ENCODE data around the gene BTBD1. TPM values are rescaled to one million over a fixed set of nuclear protein-coding genes. Genes with fewer than 3 reads are reported as not detected.
A peak's percentile ranks its signal among the peaks of the same experiment; 100 is the strongest.

The BTBD1 gene
- total RNA-seq = 91.0 and 93.0 TPM in 2 replicates
- 42.2 and 43.8 TPM in 2 replicates for polyA plus RNA-seq

GRCh38 chr15:83066734-83067637 is at the start of gene BTBD1:
Gene BTBD1 (minus strand): TSS chr15:83067252. CDS start chr15:83067151, 101 bp downstream.
- Histone ChIP-seq H3K36me3 (replicated peaks; ENCODE audit: insufficient read depth, low read depth) (no peaks in the 10 kb centered on the region), H3K9me2 (replicated peaks; ENCODE audit: insufficient read depth) (no peaks in the 10 kb centered on the region), H3K4me2 (peak within 1 kb of the TSS; percentile 92), H3K27me3 (no peaks in the 10 kb centered on the region), H3K4me1 (ENCODE audit: insufficient read depth) (peaks cover 27% of the 10 kb centered on the region), H3K9me3 (ENCODE audit: low read depth) (no peaks in the 10 kb centered on the region), H3K4me3 (peak within 1 kb of the TSS; percentile 76), H4K20me1 (ENCODE audit: insufficient read depth, poor library complexity, severe bottlenecking) (peaks cover 33% of the 10 kb centered on the region), H3K27ac (peak within 1 kb of the TSS; percentile 99), H2AFZ (peak within 1 kb of the TSS; percentile 92), H3K79me2 (peaks cover 47% of the 10 kb centered on the region)
- 1% methylated on average over 49 of the region's 90 CpGs for WGBS (ENCODE audit: low lambda C conversion rate, missing lambda C conversion rate)
- TF ChIP-seq EZH2 (IDR thresholded peaks at IDR 0.05; ENCODE audit: borderline replicate concordance) = no peak
- TF ChIP-seq CTCF (IDR thresholded peaks at IDR 0.05; ENCODE audit: poor library complexity) = peak; percentile 19
- DNase-seq (ENCODE audit: low spot score) = peak; percentile 97

GRCh38 chr15:83115831-83116565 is 48.9 kb upstream of the BTBD1 start:
- H4K20me1 ChIP-seq (ENCODE audit: insufficient read depth, poor library complexity, severe bottlenecking) = no peaks in the 10 kb centered on the region

GRCh38 chr15:83115410-83115809 is 48.4 kb upstream of the BTBD1 start:
- DNase-seq (ENCODE audit: low spot score) = no peak
- H3K4me1 ChIP-seq (ENCODE audit: insufficient read depth) = no peaks in the 10 kb centered on the region
- no peak overlapping the region for H3K4me3 ChIP-seq
- no peaks in the 10 kb centered on the region for H4K20me1 ChIP-seq (ENCODE audit: insufficient read depth, poor library complexity, severe bottlenecking)
- no peaks in the 10 kb centered on the region for H3K9me2 ChIP-seq (replicated peaks; ENCODE audit: insufficient read depth)
- no peak overlapping the region for H3K27ac ChIP-seq
- H3K9me3 ChIP-seq (ENCODE audit: low read depth) = no peaks in the 10 kb centered on the region
- peaks cover 4% of the 10 kb centered on the region for H3K27me3 ChIP-seq
- H3K4me2 ChIP-seq = no peak overlapping the region
- 91% methylated on average over 3 of the region's 3 CpGs for WGBS (ENCODE audit: low lambda C conversion rate, missing lambda C conversion rate)
- H3K79me2 ChIP-seq = no peaks in the 10 kb centered on the region
- TF ChIP-seq CTCF (IDR thresholded peaks at IDR 0.05; ENCODE audit: poor library complexity) = no peak
- TF ChIP-seq EZH2phosphoT487 (IDR thresholded peaks at IDR 0.05; ENCODE audit: low read depth, severe bottlenecking, unreplicated experiment) = no peak
- no peak for TF ChIP-seq EZH2 (IDR thresholded peaks at IDR 0.05; ENCODE audit: borderline replicate concordance)
- H2AFZ ChIP-seq = no peak overlapping the region
- H3K36me3 ChIP-seq (replicated peaks; ENCODE audit: insufficient read depth, low read depth) = no peaks in the 10 kb centered on the region

More at GRCh38 chr15:83115831-83116565, 48.9 kb upstream of the BTBD1 start:
- Histone ChIP-seq H3K9me3 (ENCODE audit: low read depth) (no peaks in the 10 kb centered on the region), H3K4me2 (no peak overlapping the region), H3K4me1 (ENCODE audit: insufficient read depth) (no peaks in the 10 kb centered on the region), H3K27ac (no peak overlapping the region), H3K79me2 (no peaks in the 10 kb centered on the region), H3K27me3 (no peaks in the 10 kb centered on the region), H3K9me2 (replicated peaks; ENCODE audit: insufficient read depth) (no peaks in the 10 kb centered on the region), H3K36me3 (replicated peaks; ENCODE audit: insufficient read depth, low read depth) (no peaks in the 10 kb centered on the region), H2AFZ (no peak overlapping the region), H3K4me3 (no peak overlapping the region)
- TF ChIP-seq CTCF (IDR thresholded peaks at IDR 0.05; ENCODE audit: poor library complexity) = no peak
- no peak for TF ChIP-seq EZH2 (IDR thresholded peaks at IDR 0.05; ENCODE audit: borderline replicate concordance)
- TF ChIP-seq EZH2phosphoT487 (IDR thresholded peaks at IDR 0.05; ENCODE audit: low read depth, severe bottlenecking, unreplicated experiment) = no peak
- no peak for DNase-seq (ENCODE audit: low spot score)
- 90% methylated on average over 11 of the region's 11 CpGs for WGBS (ENCODE audit: low lambda C conversion rate, missing lambda C conversion rate)

Measured in hepatocyte (in vitro differentiated cells).